Ureter (tissue), 1 donor: ENCODE data around the gene SESN2. TPM values are rescaled to one million over a fixed set of nuclear protein-coding genes. Genes with fewer than 3 reads are reported as not detected.

Experiments used
- DNase-seq: peaks from one replicate; pipeline ENCODE4 v3.0.0-alpha.2; 2020; ENCODE audit warnings: low spot score
- total RNA-seq: library from RNA; stranded (reverse); gene quantifications from one replicate; pipeline ENCODE4 v1.2.4, GENCODE V29; 2023
- donor health status: DM: yes; HTN: yes; CAD: no.

Gene SESN2
- total RNA-seq, 1 donor from 2014 or later: 20.4 TPM

GRCh38 chr1:28249866-28250295 lies 9.4 kb upstream of the SESN2 start:
- no peak for DNase-seq

GRCh38 chr1:28256197-28256827 lies 3.0 kb upstream of the SESN2 start:
- no peak for DNase-seq

GRCh38 chr1:28257736-28258135 lies 1.6 kb upstream of the SESN2 start:
- DNase-seq: no peak

- no peak for DNase-seq
Measured at GRCh38 chr1:28258628-28259251, 578 bp upstream of the SESN2 start.

GRCh38 chr1:28259934-28260802 lies 850 bp downstream of the SESN2 start:
- peak; percentile 82 for DNase-seq

- DNase-seq: no peak
Measured at GRCh38 chr1:28260803-28261174, 1.5 kb downstream of the SESN2 start.

GRCh38 chr1:28264897-28265296 lies 5.6 kb downstream of the SESN2 start:
- no peak for DNase-seq

- DNase-seq: no peak
Measured at GRCh38 chr1:28265577-28265976, 6.3 kb downstream of the SESN2 start.

- no peak for DNase-seq
Measured at GRCh38 chr1:28266920-28267322, 7.6 kb downstream of the SESN2 start.

- DNase-seq: no peak
Measured at GRCh38 chr1:28267633-28268032, 8.3 kb downstream of the SESN2 start.

- no peak for DNase-seq
Measured at GRCh38 chr1:28269529-28269928, 10.2 kb downstream of the SESN2 start.

- no peak for DNase-seq
Measured at GRCh38 chr1:28272215-28272852, 13.0 kb downstream of the SESN2 start.

GRCh38 chr1:28273216-28273860 lies 14.0 kb downstream of the SESN2 start:
- DNase-seq: no peak

- no peak for DNase-seq
Measured at GRCh38 chr1:28278763-28279162, 19.4 kb downstream of the SESN2 start.

GRCh38 chr1:28279721-28280120 lies 20.4 kb downstream of the SESN2 start:
- no peak for DNase-seq

GRCh38 chr1:28280501-28280900 lies 21.2 kb downstream of the SESN2 start:
- no peak for DNase-seq

- DNase-seq: no peak
Measured at GRCh38 chr1:28280977-28281381, 21.7 kb downstream of the SESN2 start.

- no peak for DNase-seq
Measured at GRCh38 chr1:28281608-28282425, 22.5 kb downstream of the SESN2 start.

GRCh38 chr1:28282426-28283407 lies 23.4 kb downstream of the SESN2 start:
- DNase-seq: no peak

GRCh38 chr1:28286111-28286510 lies 26.8 kb downstream of the SESN2 start:
- no peak for DNase-seq
